Lower lobe of right lung (tissue), 2 donors: Measurements from ENCODE around the gene CLASRP. TPM values are rescaled to one million over a fixed set of nuclear protein-coding genes. Genes with fewer than 3 reads are reported as not detected.

Experiments
- ATAC-seq, 2 donors: fragments of 200-7000 bp; cut with Tn5 transposase; one replicate each; pipeline ENCODE4 v1.9.1; 2020 to 2022; ENCODE audit warnings: mild to moderate bottlenecking in 2 of 2, moderate library complexity in 2 of 2
- DNase-seq: peaks from one replicate; pipeline ENCODE4 v3.0.0-alpha.2; 2020
- H3K27ac ChIP-seq: fragments of 200-600 bp; one replicate; pipeline ENCODE4 v1.8.0; 2022
- H3K27me3 ChIP-seq: fragments of 200-600 bp; one replicate; pipeline ENCODE4 v1.8.0; 2022; ENCODE audit warnings: low read depth
- H3K36me3 ChIP-seq: fragments of 200-600 bp; one replicate; pipeline ENCODE4 v1.8.0; 2022; ENCODE audit warnings: mild to moderate bottlenecking
- H3K4me1 ChIP-seq: fragments of 200-600 bp; one replicate; pipeline ENCODE4 v1.8.0; 2022
- H3K4me3 ChIP-seq: fragments of 200-600 bp; one replicate; pipeline ENCODE4 v1.8.0; 2022; ENCODE audit warnings: mild to moderate bottlenecking
- H3K9me3 ChIP-seq: fragments of 200-600 bp; one replicate; pipeline ENCODE4 v1.8.0; 2022
- CTCF ChIP-seq: fragments of 200-600 bp; IDR thresholded peaks from one replicate; pipeline ENCODE4 v1.8.0; 2022; ENCODE audit warnings: antibody characterized with exemption, mild to moderate bottlenecking
- intact Hi-C: fragments of 100-400 bp; cut with DNase I; formaldehyde crosslinking; loops from one replicate; pipeline ENCODE4 v1.11.0; 2022
- total RNA-seq: library from RNA; stranded (reverse); fragmentation: NEBNext Ultra II Directional; extraction: Animal tissue kit (Norgen Biotek cat#: 25700); gene quantifications from one replicate; pipeline ENCODE4 v1.2.1, GENCODE V29; 2021
- donor health status: DM: no; HTN: yes; CAD: no; lungs with severe emphysema.

Gene CLASRP
- total RNA-seq, 1 donor from 2014 or later, result 71.7 TPM

GRCh38 chr19:45003485-45003884 is 35.4 kb upstream of the CLASRP start:
- H3K4me3 ChIP-seq, result no peak overlapping the region

GRCh38 chr19:45005787-45006186 is 33.1 kb upstream of the CLASRP start:
- H3K27ac ChIP-seq, result no peak overlapping the region
- H3K9me3 ChIP-seq, result no peaks in the 10 kb centered on the region
- intact Hi-C loops, result no loop called here
- ATAC-seq (no peak), DNase-seq (no peak)
- H3K4me3 ChIP-seq, result no peak overlapping the region
- peaks cover 22% of the 10 kb centered on the region for H3K36me3 ChIP-seq
- H3K27me3 ChIP-seq, result no peaks in the 10 kb centered on the region
- H3K4me1 ChIP-seq, result peaks cover 12% of the 10 kb centered on the region
- TF ChIP-seq CTCF, result no peak

More at GRCh38 chr19:45003485-45003884, 35.4 kb upstream of the CLASRP start:
- no peak for ATAC-seq
- Histone ChIP-seq H3K27ac (no peak overlapping the region), H3K4me1 (peaks cover 13% of the 10 kb centered on the region), H3K36me3 (peaks cover 20% of the 10 kb centered on the region), H3K27me3 (no peaks in the 10 kb centered on the region), H3K9me3 (no peaks in the 10 kb centered on the region)
- intact Hi-C loops, result no loop called here
- DNase-seq, result no peak
- no peak for TF ChIP-seq CTCF

DNA sequence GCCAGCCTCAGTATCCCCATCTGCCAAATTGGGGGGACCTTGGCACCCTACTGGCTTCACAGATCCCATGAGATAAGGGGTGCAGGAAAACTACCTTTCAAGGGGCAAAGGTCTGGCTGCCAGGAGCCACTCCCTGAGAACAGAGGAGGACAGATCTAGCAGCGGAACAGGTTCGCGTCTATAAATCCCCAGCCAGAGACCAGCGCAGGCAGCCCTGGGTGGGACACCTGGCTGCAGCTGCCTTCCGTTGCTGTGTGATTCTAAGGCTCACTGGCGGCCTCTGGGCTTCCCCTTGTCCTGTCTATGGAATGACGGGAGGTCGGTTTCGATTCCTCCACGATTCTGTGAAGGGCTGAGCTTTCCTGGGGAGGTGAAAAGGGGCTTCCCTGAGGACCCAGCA is 30.3 kb upstream of the CLASRP start:
- no peak for DNase-seq
- no peak overlapping the region for H3K4me3 ChIP-seq
- intact Hi-C loops, result no loop called here
- no peak for ATAC-seq
- H3K4me1 ChIP-seq, result no peaks in the 10 kb centered on the region
- TF ChIP-seq CTCF, result no peak
- H3K36me3 ChIP-seq, result peaks cover 38% of the 10 kb centered on the region
- H3K27ac ChIP-seq, result no peak overlapping the region
- H3K9me3 ChIP-seq, result no peaks in the 10 kb centered on the region
- H3K27me3 ChIP-seq, result no peaks in the 10 kb centered on the region

GRCh38 chr19:45009625-45010255 is 29.1 kb upstream of the CLASRP start:
- no peaks in the 10 kb centered on the region for H3K27me3 ChIP-seq
- no peak overlapping the region for H3K4me3 ChIP-seq
- H3K4me1 ChIP-seq, result no peaks in the 10 kb centered on the region
- H3K9me3 ChIP-seq, result no peaks in the 10 kb centered on the region
- H3K27ac ChIP-seq, result no peak overlapping the region
- DNase-seq (no peak), ATAC-seq (peak in 1 of 2 donors; percentile 21)
- H3K36me3 ChIP-seq, result peaks cover 36% of the 10 kb centered on the region
- intact Hi-C loops, result no loop called here
- no peak for TF ChIP-seq CTCF

DNA sequence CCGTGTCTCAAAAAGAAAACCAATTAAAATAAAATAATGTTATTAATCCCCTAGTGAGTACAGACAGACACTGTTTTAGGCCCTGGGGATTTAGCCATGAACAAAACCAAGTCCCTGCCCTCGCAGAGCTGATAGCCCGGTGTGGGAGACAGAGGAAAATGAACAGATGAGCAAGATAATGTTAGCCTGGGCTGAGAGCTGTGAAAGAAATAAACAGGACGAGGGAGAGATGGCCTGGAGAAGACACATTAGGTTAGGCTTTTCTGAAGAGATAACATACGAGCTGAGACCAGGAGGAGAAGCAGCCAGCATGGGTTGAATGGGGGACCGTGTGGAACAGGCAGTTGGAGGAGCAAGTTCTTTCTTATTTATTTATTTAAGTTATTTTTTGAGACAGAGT is 28.5 kb upstream of the CLASRP start:
- H3K36me3 ChIP-seq, result peaks cover 40% of the 10 kb centered on the region
- intact Hi-C loops, result no loop called here
- H3K9me3 ChIP-seq, result no peaks in the 10 kb centered on the region
- H3K27me3 ChIP-seq, result no peaks in the 10 kb centered on the region
- no peak for DNase-seq
- ATAC-seq, result no peak
- H3K4me1 ChIP-seq, result no peaks in the 10 kb centered on the region
- H3K4me3 ChIP-seq, result no peak overlapping the region
- TF ChIP-seq CTCF, result no peak
- no peak overlapping the region for H3K27ac ChIP-seq
